Caco-2 (cell line): ENCODE measurements around the gene ARHGEF38. TPM values are rescaled to one million over a fixed set of nuclear protein-coding genes. Genes with fewer than 3 reads are reported as not detected.

ENCODE experiments used
- BruUV-seq: library from RNA; stranded (reverse); fragments of 400-500 nt; replicated peaks from 2 replicates; lab custom pipeline; 2021; lab: Mats Ljungman, UMichigan
- CTCF ChIA-PET: fragments of 300-600 bp; sonication (Branson Sonifier 250); formaldehyde crosslinking; loops from one replicate; lab custom pipeline; 2022; ENCODE audit warnings: antibody characterized with exemption; lab: Charles Lee
- POLR2A ChIA-PET: fragments of 300-600 bp; sonication (Branson Sonifier 250); formaldehyde crosslinking; loops from one replicate; lab custom pipeline; 2022; ENCODE audit warnings: antibody characterized with exemption; lab: Charles Lee
- DNase-seq, 2 experiments: peaks; one replicate each; pipeline versions ENCODE4 v3.0.0 to v3.0.0-alpha.2; 2020 to 2022
- H3K27me3 ChIP-seq: replicated peaks from 2 replicates; pipeline ENCODE4 v1.6.0; 2011; ENCODE audit warnings: low read length; ENCODE audit not compliant: control insufficient read depth, insufficient read depth
- H3K36me3 ChIP-seq: 2 replicates; pipeline ENCODE4 v1.5.1; 2011; ENCODE audit warnings: low read length; ENCODE audit not compliant: control insufficient read depth, insufficient read depth
- H3K4me1 ChIP-seq: fragments of 250-450 bp; sonication (Bioruptor Pico); 2 replicates; pipeline ENCODE4 v1.5.1; 2020; ENCODE audit warnings: mild to moderate bottlenecking
- H3K4me3 ChIP-seq: 2 replicates; pipeline ENCODE4 v1.5.1; 2011; ENCODE audit warnings: low read depth, mild to moderate bottlenecking, control low read depth, low read length
- H3K9me3 ChIP-seq: fragments of 250-450 bp; sonication (Bioruptor Pico); 2 replicates; pipeline ENCODE4 v1.5.1; 2020; ENCODE audit warnings: mild to moderate bottlenecking, moderate library complexity
- H3K27ac Mint-ChIP-seq: one replicate; pipeline ENCODE4 v1.8.0; 2022; ENCODE audit warnings: mixed read lengths; ENCODE audit not compliant: unreplicated experiment
- H3K27me3 Mint-ChIP-seq: one replicate; pipeline ENCODE4 v1.8.0; 2022; ENCODE audit warnings: mixed read lengths; ENCODE audit not compliant: insufficient read depth, unreplicated experiment
- H3K36me3 Mint-ChIP-seq: one replicate; pipeline ENCODE4 v1.8.0; 2022; ENCODE audit warnings: mild to moderate bottlenecking, mixed read lengths; ENCODE audit not compliant: insufficient read depth, unreplicated experiment
- H3K4me1 Mint-ChIP-seq: one replicate; pipeline ENCODE4 v1.8.0; 2022; ENCODE audit warnings: low read depth, mixed read lengths; ENCODE audit not compliant: unreplicated experiment
- H3K4me3 Mint-ChIP-seq: one replicate; pipeline ENCODE4 v1.8.0; 2022; ENCODE audit warnings: mild to moderate bottlenecking, moderate library complexity, mixed read lengths; ENCODE audit not compliant: unreplicated experiment
- H3K9me3 Mint-ChIP-seq: one replicate; pipeline ENCODE4 v1.8.0; 2022; ENCODE audit warnings: mixed read lengths; ENCODE audit not compliant: unreplicated experiment
- intact Hi-C: fragments of 100-400 bp; cut with micrococcal nuclease; formaldehyde crosslinking; loops from one replicate; pipeline ENCODE4 v1.10.0; 2022; ENCODE audit not compliant: unreplicated experiment
- total RNA-seq: library from RNA; stranded (reverse); gene quantifications from 2 replicates; pipeline ENCODE4 v1.2.3, GENCODE V29; 2022
- TF ChIP-seq, protein P1 (sequence below), 2 experiments: fragments of 200-600 bp in 1 of 2; IDR thresholded peaks; 1 replicate in 1 of 2; 2 replicates in 1 of 2; pipeline versions ENCODE4 v1.5.1 to v1.8.0; 2011 to 2022; ENCODE audit warnings: antibody characterized with exemption in 1 of 2, control low read depth in 1 of 2, inconsistent platforms in 1 of 2, low read depth in 1 of 2, low read length in 1 of 2, mild to moderate bottlenecking in 1 of 2, moderate library complexity in 1 of 2; ENCODE audit not compliant: insufficient read depth in 1 of 2, severe bottlenecking in 1 of 2, unreplicated experiment in 1 of 2

Gene ARHGEF38
- total RNA-seq, 1 experiment from 2014 or later = 3.5 TPM

DNA sequence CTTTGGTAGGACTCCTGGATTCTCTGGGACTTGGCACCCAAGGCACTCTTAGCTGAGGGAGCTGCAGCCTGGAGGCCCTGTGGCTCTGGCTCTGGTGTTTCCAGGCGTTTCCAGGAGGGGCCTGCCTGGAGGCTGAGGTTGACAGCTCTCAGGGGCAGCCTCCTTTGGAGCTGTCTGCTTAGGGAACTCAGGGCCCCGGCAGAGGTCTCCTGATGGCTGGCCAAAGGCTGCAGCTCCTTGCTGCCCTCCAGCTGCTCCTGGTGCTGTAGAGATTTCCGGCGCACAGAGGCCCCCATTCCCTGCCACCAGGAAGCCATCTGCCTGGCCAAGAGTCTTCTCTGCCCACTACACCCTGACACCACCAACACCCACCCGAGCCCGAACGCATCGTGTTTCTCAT is 25.3 kb upstream of the ARHGEF38 start:
- Mint-ChIP-seq H3K4me3 (no peak overlapping the region), H3K27me3 (no peaks in the 10 kb centered on the region), H3K36me3 (no peaks in the 10 kb centered on the region), H3K27ac (no peak overlapping the region), H3K4me1 (no peaks in the 10 kb centered on the region), H3K9me3 (no peaks in the 10 kb centered on the region)
- Histone ChIP-seq H3K9me3 (no peaks in the 10 kb centered on the region), H3K36me3 (no peaks in the 10 kb centered on the region), H3K27me3 (no peaks in the 10 kb centered on the region), H3K4me3 (no peak overlapping the region), H3K4me1 (no peaks in the 10 kb centered on the region)
- POLR2A ChIA-PET = no interaction called here
- DNase-seq = no peak
- CTCF ChIA-PET = no interaction called here
- TF ChIP-seq, protein P1, sequence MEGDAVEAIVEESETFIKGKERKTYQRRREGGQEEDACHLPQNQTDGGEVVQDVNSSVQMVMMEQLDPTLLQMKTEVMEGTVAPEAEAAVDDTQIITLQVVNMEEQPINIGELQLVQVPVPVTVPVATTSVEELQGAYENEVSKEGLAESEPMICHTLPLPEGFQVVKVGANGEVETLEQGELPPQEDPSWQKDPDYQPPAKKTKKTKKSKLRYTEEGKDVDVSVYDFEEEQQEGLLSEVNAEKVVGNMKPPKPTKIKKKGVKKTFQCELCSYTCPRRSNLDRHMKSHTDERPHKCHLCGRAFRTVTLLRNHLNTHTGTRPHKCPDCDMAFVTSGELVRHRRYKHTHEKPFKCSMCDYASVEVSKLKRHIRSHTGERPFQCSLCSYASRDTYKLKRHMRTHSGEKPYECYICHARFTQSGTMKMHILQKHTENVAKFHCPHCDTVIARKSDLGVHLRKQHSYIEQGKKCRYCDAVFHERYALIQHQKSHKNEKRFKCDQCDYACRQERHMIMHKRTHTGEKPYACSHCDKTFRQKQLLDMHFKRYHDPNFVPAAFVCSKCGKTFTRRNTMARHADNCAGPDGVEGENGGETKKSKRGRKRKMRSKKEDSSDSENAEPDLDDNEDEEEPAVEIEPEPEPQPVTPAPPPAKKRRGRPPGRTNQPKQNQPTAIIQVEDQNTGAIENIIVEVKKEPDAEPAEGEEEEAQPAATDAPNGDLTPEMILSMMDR (IDR thresholded peaks at IDR 0.05; ENCODE audit: insufficient read depth in 1 of 2, low read depth in 1 of 2, low read length in 1 of 2, severe bottlenecking in 1 of 2, unreplicated experiment in 1 of 2) = no peak
- intact Hi-C loops = no loop called here
- no TSS peak for BruUV-seq

DNA sequence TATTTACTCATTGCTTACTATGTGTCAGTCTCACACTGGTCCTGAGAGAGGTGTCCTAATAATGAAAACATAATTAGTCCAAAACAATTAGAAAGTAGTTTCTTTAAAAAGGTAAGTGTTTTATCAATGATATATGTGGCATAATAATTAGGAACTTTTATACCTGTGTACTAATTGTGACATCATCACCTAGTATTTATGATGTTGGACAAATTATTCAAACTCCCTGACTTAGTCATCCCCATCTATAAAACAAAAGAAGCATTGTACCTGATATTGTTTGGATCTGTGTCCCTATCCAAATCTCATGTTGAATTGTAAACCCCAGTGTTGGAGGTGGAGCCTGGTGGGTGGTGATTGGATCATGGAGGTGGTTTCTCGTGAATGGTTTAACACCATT is 15.8 kb upstream of the ARHGEF38 start:
- CTCF ChIA-PET = no interaction called here
- Mint-ChIP-seq H3K27ac (no peak overlapping the region), H3K9me3 (no peaks in the 10 kb centered on the region), H3K36me3 (no peaks in the 10 kb centered on the region), H3K27me3 (no peaks in the 10 kb centered on the region), H3K4me3 (no peak overlapping the region), H3K4me1 (peaks cover 1% of the 10 kb centered on the region)
- no peak for DNase-seq
- intact Hi-C loops = no loop called here
- Histone ChIP-seq H3K9me3 (no peaks in the 10 kb centered on the region; the same call in 1 of the 2 replicates), H3K4me3 (no peak overlapping the region), H3K36me3 (no peaks in the 10 kb centered on the region), H3K4me1 (no peaks in the 10 kb centered on the region), H3K27me3 (no peaks in the 10 kb centered on the region)
- POLR2A ChIA-PET = no interaction called here
- TF ChIP-seq, protein P1 (IDR thresholded peaks at IDR 0.05; ENCODE audit: insufficient read depth in 1 of 2, low read depth in 1 of 2, low read length in 1 of 2, severe bottlenecking in 1 of 2, unreplicated experiment in 1 of 2) = no peak
- BruUV-seq = no TSS peak

DNA sequence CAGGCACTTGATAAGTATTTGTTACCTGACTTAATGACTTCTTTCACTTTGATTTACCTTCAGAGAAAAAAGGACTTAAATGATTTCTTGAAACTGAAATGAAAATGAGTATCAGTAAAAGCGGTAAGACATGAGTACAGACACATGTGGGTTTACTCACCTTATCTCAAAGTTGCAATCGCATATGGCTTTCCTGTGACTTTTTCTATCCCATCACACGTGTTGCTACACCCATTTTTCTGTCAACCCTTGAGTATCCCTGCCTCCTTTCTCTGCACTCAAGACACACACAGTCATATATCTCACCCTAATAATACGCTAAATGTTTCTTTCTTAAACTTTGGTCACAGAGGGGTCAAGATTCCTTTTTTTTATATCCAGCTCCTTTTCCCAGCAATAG is 11.0 kb upstream of the ARHGEF38 start:
- Mint-ChIP-seq H3K9me3 (no peaks in the 10 kb centered on the region), H3K4me1 (peaks cover 7% of the 10 kb centered on the region), H3K4me3 (no peak overlapping the region), H3K27ac (no peak overlapping the region), H3K36me3 (no peaks in the 10 kb centered on the region), H3K27me3 (no peaks in the 10 kb centered on the region)
- TF ChIP-seq, protein P1 (IDR thresholded peaks at IDR 0.05; ENCODE audit: insufficient read depth in 1 of 2, low read depth in 1 of 2, low read length in 1 of 2, severe bottlenecking in 1 of 2, unreplicated experiment in 1 of 2) = no peak
- BruUV-seq = no TSS peak
- no peaks in the 10 kb centered on the region for H3K4me1 ChIP-seq
- CTCF ChIA-PET = no interaction called here
- H3K27me3 ChIP-seq = no peaks in the 10 kb centered on the region
- no peaks in the 10 kb centered on the region for H3K36me3 ChIP-seq
- intact Hi-C loops = no loop called here
- no peak overlapping the region for H3K4me3 ChIP-seq
- POLR2A ChIA-PET = no interaction called here
- no peak for DNase-seq
- no peaks in the 10 kb centered on the region; the same call in 1 of the 2 replicates for H3K9me3 ChIP-seq
